ENCODE measurements around the gene OXCT2.

Gene OXCT2

DNA sequence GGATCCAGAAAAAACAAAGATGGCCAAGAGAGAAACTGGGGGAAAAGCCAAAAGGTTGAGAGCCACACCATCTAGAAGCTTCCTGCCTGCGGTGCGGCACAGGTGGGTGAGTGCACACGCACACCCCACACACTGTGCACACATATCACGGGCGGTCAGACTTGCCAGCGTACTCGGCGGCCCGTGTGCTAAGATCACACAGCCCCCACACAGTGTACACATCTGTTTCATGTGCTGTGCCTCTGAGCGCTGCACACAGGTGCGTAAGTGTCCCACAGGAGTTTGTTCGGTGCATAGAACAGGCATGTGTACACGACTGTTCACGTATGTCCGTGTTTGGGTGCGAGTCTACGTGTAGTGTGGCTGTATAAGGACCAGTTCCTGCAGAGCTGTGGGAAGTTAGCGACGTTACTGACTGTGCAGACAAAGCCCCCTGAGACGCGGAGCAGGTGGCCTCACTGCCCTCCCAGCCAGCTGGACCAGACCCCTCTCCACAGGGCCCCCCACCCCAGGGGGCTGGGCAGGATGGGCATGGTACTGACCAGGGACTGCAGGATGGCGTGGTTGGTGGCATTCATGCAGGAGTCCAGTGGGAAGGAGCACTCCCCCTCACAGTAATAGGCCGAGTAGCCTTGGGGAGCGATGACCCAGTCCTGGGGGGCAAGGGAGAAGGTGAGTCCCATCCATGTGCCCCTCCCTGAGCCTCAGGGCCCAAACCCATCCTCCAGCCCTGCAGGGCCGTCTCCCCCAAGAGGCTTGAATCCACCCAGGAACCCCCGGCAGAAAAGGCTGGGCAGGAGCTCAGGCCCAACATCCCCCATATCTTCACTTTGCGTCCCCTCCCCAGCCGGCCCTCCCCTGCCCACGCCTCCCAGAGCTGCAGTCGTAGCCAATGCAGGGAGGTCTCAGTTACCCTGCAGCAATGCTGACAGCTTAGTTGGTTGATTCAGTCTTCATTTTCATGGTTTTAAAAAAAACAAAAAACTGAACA is 8.3 kb downstream of the OXCT2 start:
- DNase-seq (ENCODE audit: low spot score), result peak; percentile 54

- peak; percentile 60 for DNase-seq (ENCODE audit: low spot score)
Measured at GRCh38 chr1:39761557-39762260, 9.4 kb downstream of the OXCT2 start.

DNA sequence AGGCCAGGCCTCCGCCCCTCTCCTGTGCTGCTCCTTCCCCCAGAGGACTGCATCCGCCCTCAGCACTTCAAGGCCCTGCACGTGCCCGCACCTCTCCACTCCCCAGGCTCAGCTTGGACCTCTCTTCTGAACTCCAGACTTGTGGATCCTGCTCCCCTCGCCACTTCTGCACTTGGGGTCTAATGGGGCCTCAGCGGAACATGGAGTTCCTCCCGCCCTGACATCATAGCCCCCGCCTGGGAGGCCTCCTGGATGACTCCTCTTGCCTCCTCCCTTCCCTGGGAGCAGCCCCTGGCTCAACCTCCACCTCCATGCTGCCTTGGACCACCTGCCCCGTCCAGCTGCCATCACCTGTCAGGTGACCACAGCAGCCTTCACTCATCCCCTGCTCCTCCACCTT is 10.1 kb downstream of the OXCT2 start:
- no peak for DNase-seq (ENCODE audit: low spot score)

DNA sequence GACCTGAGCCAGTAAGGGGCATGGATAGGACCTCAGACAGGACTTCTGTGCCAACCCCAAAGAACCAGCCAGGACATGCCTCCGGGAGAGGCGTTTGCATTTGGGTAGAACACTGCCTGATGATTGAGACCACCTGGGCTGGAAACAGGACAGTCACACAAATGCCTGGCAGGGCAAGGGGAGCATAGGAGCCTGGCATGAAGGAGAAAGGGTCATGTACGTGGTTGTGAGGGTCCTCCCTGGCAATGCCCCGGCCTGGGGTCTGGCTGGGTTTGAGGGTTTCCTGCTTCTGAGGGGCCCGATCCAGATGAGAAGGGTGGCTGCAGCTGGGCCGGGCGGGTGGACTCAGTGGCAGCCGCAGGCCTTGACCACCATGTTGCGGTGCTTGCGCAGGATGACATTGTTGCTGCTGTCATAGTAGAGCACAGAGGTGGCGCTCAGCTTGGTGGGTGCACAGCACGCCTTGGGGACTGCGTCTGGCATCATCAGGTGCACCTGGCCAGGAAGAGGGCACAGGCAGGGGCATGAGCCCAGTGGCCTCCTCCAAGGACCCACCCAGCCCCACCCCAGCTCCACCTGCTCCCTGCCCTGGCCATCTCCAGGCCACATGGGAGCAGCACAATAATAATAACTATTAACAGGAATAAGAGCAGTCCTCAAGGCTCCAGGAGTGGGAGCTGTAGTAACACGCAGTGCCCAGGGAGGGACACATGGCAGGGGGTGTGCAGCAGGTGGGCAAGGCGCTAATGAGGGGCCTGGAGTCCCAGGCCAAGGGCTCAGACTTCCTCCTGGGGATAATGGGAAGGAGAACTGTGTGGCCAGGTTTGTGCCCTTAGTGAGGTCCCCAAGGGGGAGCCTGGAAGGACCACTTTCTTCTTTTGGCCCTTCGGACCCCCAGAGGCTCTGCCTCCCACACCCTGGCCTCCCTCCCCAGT is 10.8 kb downstream of the OXCT2 start:
- no peak for DNase-seq (ENCODE audit: low spot score)

GRCh38 chr1:39759436-39759726 is 11.8 kb downstream of the OXCT2 start:
- DNase-seq (ENCODE audit: low spot score), result no peak

GRCh38 chr1:39758556-39759435 is 12.4 kb downstream of the OXCT2 start:
- no peak for DNase-seq (ENCODE audit: low spot score)

DNA sequence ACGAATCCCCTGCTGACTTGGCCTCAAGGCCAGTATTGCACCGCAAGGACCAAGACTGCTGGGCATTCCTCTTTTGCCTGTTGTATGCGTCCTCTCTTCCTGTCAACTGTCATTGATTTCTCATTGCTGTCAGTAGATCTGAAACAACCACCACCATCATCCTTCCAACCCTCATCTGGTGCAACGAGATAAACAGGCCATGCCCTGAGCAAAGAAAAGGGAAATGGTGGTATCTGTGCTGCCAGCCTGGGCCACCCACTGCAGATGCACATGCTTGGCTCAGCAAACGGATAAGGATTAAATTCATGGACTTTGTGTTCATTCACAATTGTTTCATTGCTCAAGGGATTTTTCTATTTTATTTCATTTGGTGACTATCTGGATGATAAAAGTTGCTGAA is 13.6 kb downstream of the OXCT2 start:
- no peak for DNase-seq (ENCODE audit: low spot score)

DNA sequence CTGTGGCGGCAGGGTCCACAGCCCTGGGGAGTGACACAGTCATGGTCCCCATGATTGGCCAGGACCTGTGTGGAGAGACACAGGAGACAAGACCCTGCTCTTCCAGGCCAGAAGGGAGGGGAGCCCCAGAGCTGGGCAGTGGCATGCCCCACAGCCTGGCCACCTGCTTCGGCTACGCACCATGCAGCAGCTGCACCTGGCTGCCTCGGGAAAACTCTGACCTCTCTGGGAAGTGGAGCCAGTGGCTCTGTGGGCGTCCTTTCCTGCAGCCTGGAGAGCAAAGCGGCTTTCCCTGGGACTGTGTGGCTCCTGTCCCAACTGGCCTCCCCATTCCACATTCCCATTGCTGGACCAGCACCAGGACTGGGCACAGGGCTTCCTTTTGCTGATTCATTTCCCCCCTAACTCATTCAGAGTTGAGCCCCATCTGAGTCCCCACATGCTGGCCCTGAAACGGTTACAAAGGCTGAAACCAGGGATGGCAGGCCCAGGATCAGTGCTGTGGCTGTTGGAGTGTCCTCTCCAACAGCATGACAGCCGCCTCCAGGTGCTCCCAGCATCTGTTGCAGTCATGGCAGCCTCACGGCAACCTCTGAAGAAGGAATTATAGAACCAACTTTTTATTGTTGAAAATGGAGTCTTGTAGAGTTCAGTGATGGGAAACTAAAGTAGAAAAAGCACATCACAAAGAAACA is 15.0 kb downstream of the OXCT2 start:
- no peak for DNase-seq (ENCODE audit: low spot score)

GRCh38 chr1:39754906-39755504 is 16.1 kb downstream of the OXCT2 start:
- DNase-seq (ENCODE audit: low spot score), result no peak

DNA sequence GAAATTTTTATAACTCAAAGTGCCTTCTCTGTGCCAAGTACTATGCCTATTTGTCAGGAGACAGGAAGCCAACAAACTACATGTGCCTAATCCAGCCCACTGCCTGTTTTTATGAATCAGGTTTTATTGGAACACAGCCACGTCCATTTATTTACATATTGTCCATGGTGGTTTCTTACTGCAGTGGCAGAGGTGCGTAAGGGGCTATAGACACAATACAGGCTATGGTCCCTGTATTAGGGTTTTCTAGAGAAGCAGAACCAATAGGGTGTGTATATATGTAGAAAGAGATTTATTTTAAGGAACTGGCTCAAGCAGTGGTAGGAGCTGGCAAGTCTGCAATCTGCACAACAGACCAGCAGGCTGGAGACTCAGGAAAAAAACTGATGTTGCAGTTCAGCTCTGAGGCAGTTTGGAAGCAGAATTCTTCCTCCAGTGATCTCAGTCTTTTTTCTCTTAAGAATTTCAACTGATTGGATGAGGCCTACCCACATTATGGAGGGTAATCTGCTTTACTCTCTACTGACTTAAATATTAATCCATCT is 17.1 kb downstream of the OXCT2 start:
- no peak for DNase-seq (ENCODE audit: low spot score)

DNA sequence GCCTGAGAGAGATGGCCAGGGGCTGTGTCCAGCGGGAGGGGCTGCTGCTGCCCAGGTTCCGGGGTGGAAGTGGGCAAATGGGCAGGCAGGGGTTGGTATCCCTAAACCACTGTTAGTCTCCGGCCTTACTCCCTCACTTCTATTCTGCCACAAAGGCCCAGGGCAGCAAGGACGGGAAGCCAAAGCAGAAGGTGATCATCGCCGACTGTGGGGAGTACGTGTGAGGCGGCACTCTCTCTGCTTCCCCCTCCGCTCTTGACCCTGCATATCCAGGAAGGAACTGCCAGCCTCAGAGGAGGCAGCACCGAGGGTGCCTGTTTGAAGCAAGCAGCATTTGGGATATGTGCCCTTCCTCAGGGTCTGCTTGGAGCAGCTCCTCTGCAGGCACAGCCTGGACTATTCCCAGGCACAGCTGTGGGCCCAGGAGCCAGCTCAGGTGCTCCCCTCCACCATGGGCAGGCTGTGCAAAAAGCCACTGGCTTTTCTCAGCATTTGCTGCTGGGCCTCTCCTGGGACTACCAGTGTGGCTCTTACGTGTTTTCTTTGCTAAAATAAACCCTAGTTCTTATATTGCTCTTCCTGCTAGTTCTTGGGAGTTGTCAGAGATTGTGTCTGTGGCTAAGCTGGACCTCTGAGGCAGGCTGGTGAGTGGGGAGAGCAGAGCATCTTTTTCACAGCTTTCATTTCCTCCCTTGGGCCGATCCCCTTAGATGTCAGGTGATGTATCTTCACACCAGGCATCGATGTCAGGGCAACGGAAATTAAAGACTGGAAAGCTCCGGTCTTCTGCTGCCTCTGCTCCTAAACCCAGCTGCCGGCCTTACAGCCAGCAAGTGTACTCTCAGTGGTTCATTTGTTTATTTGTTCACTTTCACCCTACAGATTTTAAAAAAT is 17.8 kb downstream of the OXCT2 start:
- DNase-seq (ENCODE audit: low spot score), result no peak

GRCh38 chr1:39752703-39753102 is 18.4 kb downstream of the OXCT2 start:
- no peak for DNase-seq (ENCODE audit: low spot score)

GRCh38 chr1:39751595-39751994 is 19.6 kb downstream of the OXCT2 start:
- DNase-seq (ENCODE audit: low spot score), result no peak

DNA sequence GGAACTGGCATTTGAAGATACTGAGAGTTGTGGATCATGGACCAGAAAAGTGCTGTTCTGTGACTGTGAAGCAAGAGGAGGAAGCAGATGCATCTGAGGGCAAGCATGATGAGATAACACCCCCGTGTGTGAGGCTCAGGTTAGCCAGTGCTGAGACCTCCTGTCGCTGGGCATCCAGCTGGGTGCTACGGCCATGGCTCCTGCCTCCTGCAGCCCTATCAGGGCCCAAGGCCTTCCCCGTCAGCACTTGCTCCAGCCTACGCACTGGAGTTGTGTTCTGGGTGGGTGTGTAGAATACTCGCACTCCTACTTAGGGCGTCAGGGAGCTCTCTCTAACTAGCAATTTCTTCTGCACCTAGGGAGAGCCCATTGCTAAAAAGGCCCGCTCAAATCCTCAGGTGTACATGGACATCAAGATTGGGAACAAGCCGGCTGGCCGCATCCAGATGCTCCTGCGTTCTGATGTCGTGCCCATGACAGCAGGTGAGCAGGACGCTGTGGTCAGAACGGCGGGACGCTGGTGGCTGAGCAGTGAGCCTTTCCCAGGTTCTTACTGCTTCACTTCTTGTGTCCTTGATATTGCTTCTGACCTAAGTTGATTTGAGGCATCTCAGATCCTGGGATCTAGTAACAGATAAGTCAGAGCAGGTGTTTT is 26.0 kb downstream of the OXCT2 start:
- no peak for DNase-seq (ENCODE audit: low spot score)

- peak; percentile 93 for DNase-seq (ENCODE audit: low spot score)
Measured at GRCh38 chr1:39738622-39739366, 32.4 kb downstream of the OXCT2 start, which contains the start of gene PPIE. PPIE (plus strand) TSS chr1:39738882; CDS start chr1:39738901, 19 bp downstream.

DNA sequence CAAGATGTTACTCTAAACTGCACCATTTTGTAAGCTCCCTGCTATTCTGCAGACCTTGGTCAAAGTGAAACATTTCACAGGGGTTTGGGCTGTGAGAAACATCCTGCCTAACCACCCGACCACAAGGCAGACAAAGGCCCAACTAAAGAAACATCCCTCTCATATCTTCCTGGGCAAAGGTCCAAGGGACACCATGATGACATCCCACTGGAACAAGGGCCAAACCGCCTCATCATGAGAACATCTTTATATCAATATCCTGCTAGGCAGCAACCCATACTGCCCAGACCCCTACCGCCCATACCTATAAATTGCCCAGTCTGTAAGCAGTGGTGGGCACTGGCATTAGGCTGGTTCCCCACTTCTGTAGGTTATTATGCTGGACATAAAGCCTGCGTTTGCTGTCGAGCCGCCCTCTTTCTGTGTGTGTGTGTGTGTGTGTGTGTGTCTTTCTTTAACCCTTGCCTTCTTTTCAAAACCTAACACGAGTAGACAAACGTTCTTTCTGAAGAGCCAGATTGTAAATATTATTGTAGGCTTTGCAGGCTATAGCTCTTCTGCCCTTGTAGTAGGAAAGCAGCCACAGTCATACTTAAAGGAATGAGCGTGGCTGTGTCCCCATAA is 33.5 kb downstream of the OXCT2 start:
- no peak for DNase-seq (ENCODE audit: low spot score)

DNA sequence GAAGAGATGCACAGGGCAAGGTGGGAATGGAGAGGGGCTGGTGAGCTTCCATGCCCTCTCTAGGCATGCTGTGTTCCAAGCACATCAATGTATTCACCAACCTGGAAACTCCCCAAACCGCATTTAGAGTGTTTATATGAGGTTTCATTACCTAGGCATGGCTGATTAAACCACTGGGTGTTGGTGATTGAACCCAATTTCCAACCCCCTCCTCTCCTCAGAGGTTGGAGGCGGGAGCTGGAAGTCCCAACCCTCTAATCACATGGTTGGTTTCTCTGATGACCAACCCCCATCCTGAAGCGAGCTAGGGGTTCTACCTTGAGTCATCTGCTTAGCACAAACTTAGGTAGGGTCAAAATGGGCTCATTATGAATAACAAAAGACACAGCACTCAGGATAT is 35.4 kb downstream of the OXCT2 start:
- DNase-seq (ENCODE audit: low spot score), result no peak

All from left forelimb (tissue), 1 donor.